GM12891 (cell line): ENCODE results near the gene BOD1.

Experiments used
- POLR2A ChIP-seq: IDR thresholded peaks from 2 replicates; pipeline ENCODE4 v1.6.1; 2011; ENCODE audit warnings: low read depth, low read length, control low read depth
- POLR2AphosphoS5 ChIP-seq: IDR thresholded peaks from 2 replicates; pipeline ENCODE4 v1.6.1; 2011; ENCODE audit warnings: low read depth, low read length, control low read depth
- TAF1 ChIP-seq: IDR thresholded peaks from 2 replicates; pipeline ENCODE4 v1.6.1; 2011; ENCODE audit warnings: low read depth, low read length, control low read depth

DNA sequence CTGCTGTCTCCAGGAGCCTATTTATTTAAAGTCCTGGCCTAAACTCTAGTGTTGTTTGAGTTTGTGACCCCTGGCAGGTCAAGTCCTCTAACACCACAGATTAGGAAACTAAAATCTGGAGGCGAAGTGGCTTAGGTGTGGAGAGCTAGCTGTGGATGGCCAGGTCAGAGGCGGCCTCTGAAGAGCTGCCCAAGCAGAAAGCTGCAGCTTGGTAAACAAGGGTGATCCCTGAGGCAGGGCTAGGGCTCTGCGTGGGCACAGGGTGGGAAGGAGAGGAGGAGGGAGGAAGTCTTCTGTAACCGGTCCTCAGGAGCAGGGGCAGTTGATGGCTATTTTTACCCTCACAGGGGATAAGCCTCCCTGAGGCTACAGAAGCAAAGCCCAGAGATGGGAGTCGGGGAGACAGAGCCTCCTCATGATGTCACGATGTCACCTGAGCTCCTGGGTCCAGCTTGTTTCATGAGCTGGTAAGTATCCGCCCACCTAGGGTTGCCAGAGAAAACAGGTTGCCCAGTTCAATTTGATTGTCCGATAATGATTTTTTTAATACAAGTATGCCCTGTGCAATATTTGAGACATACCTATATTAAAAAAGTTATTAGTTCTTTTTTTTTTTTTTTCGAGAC, 25.9 kb upstream of the BOD1 start:
- TF ChIP-seq POLR2A = no peak
- TF ChIP-seq POLR2AphosphoS5 = no peak
- no peak for TF ChIP-seq TAF1
